ENCODE data around the gene SEPTIN12. TPM values are rescaled to one million over a fixed set of nuclear protein-coding genes. Genes with fewer than 3 reads are reported as not detected.

SEPTIN12 gene
- not detected for total RNA-seq

DNA sequence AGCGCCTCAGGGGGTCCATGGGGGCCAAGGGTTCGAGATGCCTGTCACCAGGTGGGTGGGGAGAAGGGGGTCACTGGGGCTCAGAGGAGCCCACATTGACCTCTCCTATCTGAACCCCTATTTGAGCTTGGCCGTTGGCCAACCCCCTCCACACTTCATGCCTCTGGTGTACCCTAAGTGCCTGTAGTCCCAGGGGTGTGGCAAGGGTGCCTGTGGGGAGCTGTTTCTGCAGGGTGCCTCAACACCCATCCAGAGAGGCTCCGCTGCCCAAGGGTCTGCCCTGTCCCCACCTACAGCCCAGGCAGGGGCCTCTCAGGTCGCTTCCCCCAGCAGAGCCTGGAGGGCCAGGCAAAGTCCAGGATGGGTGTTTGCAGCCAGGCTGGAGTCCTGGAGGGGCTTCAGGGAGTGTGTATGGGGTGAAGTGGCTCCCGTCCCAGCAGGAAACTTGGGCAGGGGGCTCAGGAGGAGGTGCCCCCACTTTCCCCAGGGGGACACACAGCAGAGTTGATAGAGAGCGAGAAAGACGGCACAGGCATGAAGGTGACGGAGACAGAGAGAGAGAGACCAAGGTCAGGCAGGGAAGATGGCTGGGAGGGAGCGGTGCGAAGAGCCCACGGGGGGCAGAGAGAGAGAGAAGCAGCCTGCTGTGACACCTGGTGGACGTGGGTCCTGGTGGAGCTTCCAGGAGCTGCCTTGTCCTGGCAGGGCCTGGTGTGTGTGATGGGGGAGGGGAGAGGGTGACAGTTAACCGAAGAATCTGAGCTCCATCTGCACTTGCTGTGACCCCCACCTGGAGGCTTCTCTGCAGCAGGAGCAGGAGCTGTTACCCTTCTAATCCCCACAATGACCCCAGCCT, at the start of gene SEPTIN12:
SEPTIN12 (minus strand) TSS at position 719 of the 856 bp plus-strand sequence; CDS start at position 19, 700 bp downstream.
- TF ChIP-seq EP300 (IDR thresholded peaks at IDR 0.05), result no peak
- no peak for TF ChIP-seq POLR2AphosphoS5 (IDR thresholded peaks at IDR 0.05)
- no peak for TF ChIP-seq POLR2A (IDR thresholded peaks at IDR 0.05)
- no peak for TF ChIP-seq CTCF (IDR thresholded peaks at IDR 0.05)
- ATAC-seq, result no peak
- Histone ChIP-seq H3K27ac (no peak within 1 kb of the TSS), H3K4me1 (no peaks in the 10 kb centered on the region), H3K9me3 (no peaks in the 10 kb centered on the region), H3K4me3 (no peak within 1 kb of the TSS), H3K27me3 (peaks cover 8% of the 10 kb centered on the region), H3K36me3 (no peaks in the 10 kb centered on the region)
- 18 to 45% methylated on average over 3 to 6 of the region's 14 CpGs for WGBS, 2 donors (ENCODE audit: low coverage in 1 of 2)

GRCh38 chr16:4836727-4837126, 48.6 kb upstream of the SEPTIN12 start:
- Histone ChIP-seq H3K9me3 (no peaks in the 10 kb centered on the region), H3K4me1 (peaks cover 0 to 11% (median 0%) of the 10 kb centered on the region in 3 donors), H3K4me3 (no peak overlapping the region), H3K27ac (no peak overlapping the region), H3K27me3 (no peaks in the 10 kb centered on the region), H3K36me3 (peaks cover 3 to 100% of the 10 kb centered on the region in 2 donors)
- WGBS, 2 donors (ENCODE audit: low coverage in 1 of 2), result 92 to 100% methylated on average over 1 to 2 of the region's 2 CpGs
- TF ChIP-seq POLR2AphosphoS5 (IDR thresholded peaks at IDR 0.05) (no peak), EP300 (IDR thresholded peaks at IDR 0.05) (no peak), POLR2A (IDR thresholded peaks at IDR 0.05) (no peak), CTCF (IDR thresholded peaks at IDR 0.05) (no peak)
- ATAC-seq, result no peak

DNA sequence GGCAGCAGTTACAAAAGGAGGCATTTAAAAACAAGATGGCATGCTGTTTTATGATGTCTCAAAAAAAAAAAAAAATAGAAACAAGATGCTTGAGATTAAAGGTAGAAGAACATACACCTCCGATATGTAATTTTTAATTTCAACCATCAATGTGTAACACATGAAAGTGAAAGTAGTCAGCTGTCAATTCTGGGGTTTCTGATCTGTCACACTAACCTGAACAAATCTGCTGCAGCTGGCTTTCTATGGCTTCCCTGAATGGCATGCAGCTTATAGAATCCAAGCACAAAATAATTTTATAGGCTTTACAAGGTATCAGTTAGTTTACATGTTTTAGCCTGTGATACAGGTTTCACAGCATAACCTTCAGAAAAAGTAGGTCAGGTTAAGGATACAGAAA, 45.4 kb upstream of the SEPTIN12 start:
- H3K27me3 ChIP-seq, result no peaks in the 10 kb centered on the region
- TF ChIP-seq CTCF (IDR thresholded peaks at IDR 0.05), result no peak
- no peaks in the 10 kb centered on the region for H3K9me3 ChIP-seq
- no peak overlapping the region for H3K27ac ChIP-seq
- no peak for ATAC-seq
- H3K4me3 ChIP-seq, result no peak overlapping the region
- peaks cover 0 to 6% (median 0%) of the 10 kb centered on the region in 3 donors for H3K4me1 ChIP-seq
- H3K36me3 ChIP-seq, result peaks cover 0 to 100% of the 10 kb centered on the region in 2 donors
- WGBS, 2 donors (ENCODE audit: low coverage in 1 of 2), result 91 to 100% methylated on average over 1 of the region's 1 CpG

- ATAC-seq, result no peak
- Histone ChIP-seq H3K27me3 (no peaks in the 10 kb centered on the region), H3K4me1 (peaks cover 0 to 6% (median 0%) of the 10 kb centered on the region in 3 donors), H3K36me3 (peaks cover 0 to 100% of the 10 kb centered on the region in 2 donors), H3K4me3 (no peak overlapping the region), H3K27ac (no peak overlapping the region), H3K9me3 (no peaks in the 10 kb centered on the region)
- TF ChIP-seq POLR2A (IDR thresholded peaks at IDR 0.05) (no peak), EP300 (IDR thresholded peaks at IDR 0.05) (no peak), CTCF (IDR thresholded peaks at IDR 0.05) (no peak), POLR2AphosphoS5 (IDR thresholded peaks at IDR 0.05) (no peak)
- WGBS, 2 donors (ENCODE audit: low coverage in 1 of 2), result 77 to 94% methylated on average over 3 to 6 of the region's 6 CpGs
Observed at GRCh38 chr16:4832698-4833343, 44.7 kb upstream of the SEPTIN12 start.
